Esophagus muscularis mucosa (tissue), 4 donors: Measurements from ENCODE around the gene DCHS1.

Source experiments
- CTCF ChIP-seq, 3 experiments: fragments of 200-600 bp in 2 of 3; fragments of 450-650 bp in 1 of 3; sonication (generic) in 2 of 3; IDR thresholded peaks; one replicate each; pipeline ENCODE4 v1.5.1; 2017 to 2019; ENCODE audit warnings: antibody characterized with exemption in 3 of 3, mild to moderate bottlenecking in 2 of 3, moderate library complexity in 1 of 3
- EP300 ChIP-seq: sonication (generic); formaldehyde crosslinking; IDR thresholded peaks from one replicate; pipeline ENCODE4 v1.6.1; 2017; ENCODE audit warnings: antibody characterized with exemption
- POLR2AphosphoS5 ChIP-seq, 2 donors: sonication (generic); formaldehyde crosslinking; IDR thresholded peaks; one replicate each; pipeline ENCODE4 v1.6.1; 2017; ENCODE audit warnings: antibody characterized with exemption in 2 of 2

GRCh38 chr11:6626971-6627761, 28.4 kb downstream of the DCHS1 start:
- no peak for TF ChIP-seq CTCF (IDR thresholded peaks at IDR 0.05)
- TF ChIP-seq POLR2AphosphoS5 (IDR thresholded peaks at IDR 0.05): no peak
- TF ChIP-seq EP300: no peak
